ENCODE results near the gene WFIKKN2.
"Not testable (repeated sequence)": the region's sequence is repeated elsewhere in the genome, so short reads cannot be mapped to it uniquely, and the experiment has no call there.

WFIKKN2 gene, protein sequence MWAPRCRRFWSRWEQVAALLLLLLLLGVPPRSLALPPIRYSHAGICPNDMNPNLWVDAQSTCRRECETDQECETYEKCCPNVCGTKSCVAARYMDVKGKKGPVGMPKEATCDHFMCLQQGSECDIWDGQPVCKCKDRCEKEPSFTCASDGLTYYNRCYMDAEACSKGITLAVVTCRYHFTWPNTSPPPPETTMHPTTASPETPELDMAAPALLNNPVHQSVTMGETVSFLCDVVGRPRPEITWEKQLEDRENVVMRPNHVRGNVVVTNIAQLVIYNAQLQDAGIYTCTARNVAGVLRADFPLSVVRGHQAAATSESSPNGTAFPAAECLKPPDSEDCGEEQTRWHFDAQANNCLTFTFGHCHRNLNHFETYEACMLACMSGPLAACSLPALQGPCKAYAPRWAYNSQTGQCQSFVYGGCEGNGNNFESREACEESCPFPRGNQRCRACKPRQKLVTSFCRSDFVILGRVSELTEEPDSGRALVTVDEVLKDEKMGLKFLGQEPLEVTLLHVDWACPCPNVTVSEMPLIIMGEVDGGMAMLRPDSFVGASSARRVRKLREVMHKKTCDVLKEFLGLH

DNA sequence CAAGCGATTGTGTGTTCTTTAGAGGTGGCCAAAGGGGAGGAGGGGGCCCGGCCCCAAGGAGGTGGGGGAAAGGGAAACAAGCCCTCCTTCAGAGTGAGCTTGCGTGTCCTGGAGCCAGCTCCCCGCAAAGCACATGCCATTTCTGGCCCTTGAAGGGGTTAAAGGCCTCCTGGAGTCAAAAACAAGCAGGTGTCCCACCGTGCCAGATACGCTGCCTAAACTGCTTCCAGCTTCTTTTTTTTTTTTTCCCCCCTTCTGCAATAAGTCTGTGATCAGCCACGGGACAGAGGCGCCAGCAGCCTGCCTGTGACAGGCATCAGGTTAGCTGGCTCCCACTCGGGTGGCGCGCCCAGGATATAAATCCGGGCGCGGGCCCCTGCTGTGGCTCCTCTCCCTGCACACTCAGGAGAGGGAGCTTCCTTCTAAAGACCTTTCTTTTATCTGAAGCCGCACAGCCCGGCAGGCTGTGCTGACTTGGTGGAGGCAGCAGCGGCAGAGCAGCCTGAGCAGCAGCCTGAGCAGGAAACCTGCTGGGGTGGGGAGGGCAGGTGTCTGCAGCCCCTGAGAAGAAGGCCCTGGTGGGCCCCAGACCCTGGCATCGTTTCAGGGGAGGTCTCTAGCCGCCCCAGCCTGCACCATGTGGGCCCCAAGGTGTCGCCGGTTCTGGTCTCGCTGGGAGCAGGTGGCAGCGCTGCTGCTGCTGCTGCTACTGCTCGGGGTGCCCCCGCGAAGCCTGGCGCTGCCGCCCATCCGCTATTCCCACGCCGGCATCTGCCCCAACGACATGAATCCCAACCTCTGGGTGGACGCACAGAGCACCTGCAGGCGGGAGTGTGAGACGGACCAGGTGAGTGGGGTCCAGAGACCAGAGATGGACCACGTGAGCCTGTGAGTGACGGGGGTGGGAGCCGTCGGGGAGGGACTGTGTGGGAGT is at the start of gene WFIKKN2:
Gene WFIKKN2, plus strand, starts transcription at position 286 of the 934 bp plus-strand sequence. Its CDS starts 352 bp downstream, at position 638.
- DNase-seq, result no peak

DNA sequence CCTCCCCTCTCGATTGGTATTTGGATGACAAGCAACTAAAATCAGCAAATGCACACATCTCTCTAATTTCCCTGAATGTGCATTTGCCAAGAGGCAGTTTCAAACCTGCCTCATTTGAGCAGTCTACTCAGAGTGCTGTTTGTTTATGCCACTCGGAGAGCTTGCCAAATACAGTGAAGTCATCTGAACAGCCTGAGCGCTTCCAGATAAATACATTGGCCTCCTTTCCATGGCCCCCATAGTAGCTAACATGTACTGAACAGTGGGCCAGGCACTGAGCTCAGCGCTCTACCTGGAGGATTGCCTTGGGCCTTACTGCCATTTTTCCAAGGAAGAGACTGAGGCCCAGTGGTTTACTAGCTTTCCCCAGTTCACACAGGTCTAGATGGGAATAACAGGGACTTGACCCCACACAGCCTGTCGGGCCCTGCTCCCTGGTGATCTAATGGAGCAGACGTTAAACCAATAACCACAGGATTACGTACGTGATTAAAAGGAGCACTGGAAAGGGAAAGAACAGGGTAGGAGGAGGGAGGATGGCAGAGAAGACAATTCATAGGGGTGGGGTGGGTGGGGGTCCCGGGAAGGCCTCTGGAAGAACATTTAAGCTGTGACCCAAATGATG is 49.3 kb upstream of the WFIKKN2 start:
- no peak for DNase-seq

DNA sequence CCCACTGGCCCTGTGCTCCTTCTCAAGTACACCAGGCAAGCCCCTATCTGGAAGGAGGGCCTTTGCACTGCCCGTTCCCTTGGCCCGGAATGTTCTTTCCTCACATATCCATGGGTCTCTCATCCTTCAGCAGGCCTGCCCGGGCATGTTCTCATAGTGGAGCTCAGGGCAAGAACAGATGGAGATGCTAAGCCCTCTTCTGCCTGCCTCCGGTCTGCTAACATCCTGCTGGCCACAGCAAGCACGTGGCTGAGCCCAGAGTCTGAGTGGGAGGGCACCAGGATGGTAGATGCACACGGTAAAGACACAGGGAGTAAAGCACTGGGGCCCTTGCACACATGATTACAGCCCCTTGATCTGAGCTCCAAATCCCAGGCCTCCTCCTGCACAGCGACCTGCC is 48.3 kb upstream of the WFIKKN2 start:
- no peak for DNase-seq

DNA sequence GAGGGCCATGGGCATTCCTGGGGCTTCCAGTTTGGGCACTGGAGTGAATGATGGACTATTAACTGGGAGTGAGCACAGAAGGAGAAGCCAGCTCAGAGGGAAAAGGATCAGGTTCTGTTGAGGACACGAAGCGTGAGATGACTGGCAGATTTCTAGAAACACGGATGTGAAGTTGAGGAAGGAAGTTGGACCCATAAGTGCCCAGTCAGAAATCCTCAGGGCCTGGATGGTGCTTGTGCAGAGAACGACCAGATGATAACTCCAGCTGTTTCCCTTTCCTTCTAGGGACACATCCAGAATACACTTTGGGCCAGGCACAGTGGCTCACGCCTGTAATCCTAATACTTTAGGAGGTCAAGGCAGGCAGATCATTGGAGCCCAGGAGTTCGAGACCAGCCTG is 44.8 kb upstream of the WFIKKN2 start:
- no peak for DNase-seq

DNA sequence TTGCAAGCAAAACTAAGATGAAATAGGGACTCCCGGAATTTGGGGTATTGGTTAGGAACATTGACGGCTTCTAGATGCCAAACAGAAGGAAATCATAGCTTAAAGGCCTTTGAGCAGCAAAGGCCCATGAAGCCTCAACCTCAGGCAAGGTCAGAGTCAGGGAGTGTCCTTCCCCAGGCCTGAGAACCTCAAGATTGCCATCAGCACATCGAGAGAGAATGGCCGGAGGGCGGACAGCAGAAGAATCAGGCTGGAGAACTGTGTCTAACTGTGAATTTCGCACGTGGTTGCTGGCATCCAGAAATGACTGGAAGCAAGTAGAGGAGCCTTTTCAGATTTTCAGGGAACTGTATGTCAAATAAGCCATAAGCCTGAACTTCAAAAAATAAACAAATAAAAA is 43.3 kb upstream of the WFIKKN2 start:
- no peak for DNase-seq

DNA sequence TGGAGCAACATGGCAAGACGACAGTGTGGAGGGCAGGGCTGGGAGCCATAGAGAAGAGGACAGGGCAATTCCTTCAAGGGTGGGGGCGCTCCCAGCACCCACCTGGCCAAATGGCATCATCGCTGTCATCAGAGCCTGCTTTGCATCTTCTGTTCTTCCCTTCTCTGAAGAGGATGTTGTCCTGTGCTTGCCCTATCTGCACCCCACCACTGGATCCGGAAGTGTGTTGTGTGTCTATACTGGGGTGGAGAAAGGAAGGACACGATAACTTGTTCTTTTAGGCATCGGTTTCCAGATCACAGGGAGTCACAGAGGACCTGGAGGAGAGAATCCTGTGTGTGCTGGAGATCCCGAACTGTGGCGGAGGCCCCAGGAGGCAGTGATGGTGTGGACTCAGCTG is 42.4 kb upstream of the WFIKKN2 start:
- DNase-seq, result no peak

DNA sequence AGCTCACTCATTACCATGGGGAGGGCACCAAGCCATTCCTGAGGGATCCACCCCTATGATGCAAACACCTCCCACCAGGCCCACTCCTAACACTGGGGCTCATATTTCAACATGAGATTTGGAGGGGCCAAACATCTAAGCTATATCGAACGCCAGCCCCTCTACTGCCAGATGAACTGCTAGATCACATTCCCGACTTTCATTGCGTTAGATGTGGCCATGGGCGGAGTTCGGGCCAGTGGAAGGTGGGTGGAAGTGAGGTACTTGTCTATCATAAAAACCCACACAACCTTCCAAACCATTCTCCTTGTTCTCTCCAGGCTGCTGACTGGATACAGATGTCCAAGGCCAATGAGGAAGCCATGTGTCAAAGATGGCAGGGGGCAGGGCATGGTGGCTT is 41.0 kb upstream of the WFIKKN2 start:
- no peak for DNase-seq

DNA sequence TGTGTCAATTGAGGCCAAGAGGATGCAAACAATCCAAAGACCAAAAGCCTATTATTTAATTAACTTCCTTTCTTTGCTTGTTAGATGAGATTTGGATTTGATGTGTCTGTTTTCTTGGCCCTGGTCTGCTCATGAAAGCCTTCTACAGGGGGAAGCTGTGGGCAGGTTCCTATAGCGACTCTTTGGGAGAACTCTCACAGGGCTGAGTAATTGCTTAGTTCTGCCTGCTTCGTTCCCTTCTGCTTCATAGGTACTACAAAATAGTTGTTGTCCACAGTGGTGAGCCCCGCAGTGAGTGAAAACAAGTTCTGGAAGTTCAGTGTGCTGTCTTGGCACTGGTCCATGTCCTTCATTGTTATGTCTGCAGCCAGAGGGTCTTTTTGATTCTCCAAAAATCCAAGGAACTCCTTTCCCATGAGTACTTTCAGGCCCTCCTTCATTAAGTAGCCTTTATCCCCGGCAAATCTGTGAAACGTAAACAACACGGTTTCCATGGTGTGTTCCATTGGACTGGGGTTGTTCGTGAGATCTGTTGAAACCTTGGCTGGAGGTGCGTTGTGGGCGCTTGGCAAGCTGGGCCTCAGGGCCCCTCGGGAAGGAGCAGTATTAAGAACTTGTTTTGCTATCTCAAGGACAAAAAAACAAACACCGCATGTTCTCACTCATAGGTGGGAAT is 38.1 kb upstream of the WFIKKN2 start:
- DNase-seq, result no peak

DNA sequence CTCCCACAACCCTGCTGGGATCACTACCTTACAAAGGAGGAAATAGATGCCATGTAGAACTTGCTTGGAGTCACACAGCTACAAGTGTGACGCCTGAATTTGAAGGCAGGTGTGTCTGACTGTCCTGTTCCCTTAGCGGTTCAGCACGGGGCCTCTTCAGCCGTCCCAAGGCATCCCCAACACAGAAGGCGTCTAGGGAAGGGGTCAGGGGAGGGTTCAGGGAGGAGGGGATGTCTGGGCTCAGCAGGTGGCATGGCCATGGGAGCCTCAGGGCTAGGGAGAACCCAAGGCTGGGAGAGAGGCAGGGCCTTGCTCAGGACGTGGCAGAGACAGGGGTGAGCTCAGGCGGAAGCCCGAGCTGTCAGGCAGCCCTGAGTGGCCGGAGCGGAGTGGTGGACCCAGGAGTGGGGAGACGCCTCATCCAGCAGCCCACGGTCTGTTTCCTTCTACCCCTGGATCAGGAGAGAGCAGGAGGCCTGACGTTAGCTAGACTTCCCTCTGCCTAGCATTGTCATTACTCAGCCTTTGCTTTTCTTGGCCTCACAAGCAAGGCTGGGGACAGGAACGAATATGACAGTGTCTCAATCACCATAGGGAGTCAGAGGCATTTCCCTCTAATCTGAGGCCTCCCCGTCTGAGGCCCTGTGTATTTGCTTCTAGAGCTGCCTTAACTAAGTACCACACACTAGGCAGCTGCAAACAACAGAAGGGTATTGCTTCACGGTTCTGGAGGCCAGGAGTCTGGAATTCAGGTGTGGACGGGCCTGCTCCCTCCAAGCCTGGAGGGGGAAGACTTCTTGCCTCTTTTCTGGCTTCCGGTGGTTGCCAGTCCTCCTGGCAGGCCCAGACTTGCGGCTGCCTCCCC is 36.7 kb upstream of the WFIKKN2 start:
- no peak for DNase-seq

DNA sequence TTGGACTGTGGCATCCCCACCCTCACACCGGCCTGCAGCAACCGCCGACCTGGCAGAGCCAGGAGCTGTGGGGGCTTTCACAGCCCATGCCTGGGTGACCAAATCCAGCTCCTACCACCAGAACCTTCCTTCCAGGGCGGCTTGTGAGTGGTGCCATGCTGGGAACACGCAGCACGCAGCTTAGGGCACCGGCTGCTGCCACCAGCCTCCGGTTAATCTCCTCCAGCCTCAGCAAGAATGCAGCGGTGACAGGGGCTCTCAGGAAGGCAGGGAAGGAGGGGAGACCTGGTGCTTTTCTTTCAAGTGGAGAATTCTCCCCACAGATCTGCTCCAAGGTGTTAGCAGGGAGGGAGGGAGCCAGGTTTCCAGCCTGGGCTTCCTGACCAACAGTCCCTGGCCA is 35.8 kb upstream of the WFIKKN2 start:
- no peak for DNase-seq

DNA sequence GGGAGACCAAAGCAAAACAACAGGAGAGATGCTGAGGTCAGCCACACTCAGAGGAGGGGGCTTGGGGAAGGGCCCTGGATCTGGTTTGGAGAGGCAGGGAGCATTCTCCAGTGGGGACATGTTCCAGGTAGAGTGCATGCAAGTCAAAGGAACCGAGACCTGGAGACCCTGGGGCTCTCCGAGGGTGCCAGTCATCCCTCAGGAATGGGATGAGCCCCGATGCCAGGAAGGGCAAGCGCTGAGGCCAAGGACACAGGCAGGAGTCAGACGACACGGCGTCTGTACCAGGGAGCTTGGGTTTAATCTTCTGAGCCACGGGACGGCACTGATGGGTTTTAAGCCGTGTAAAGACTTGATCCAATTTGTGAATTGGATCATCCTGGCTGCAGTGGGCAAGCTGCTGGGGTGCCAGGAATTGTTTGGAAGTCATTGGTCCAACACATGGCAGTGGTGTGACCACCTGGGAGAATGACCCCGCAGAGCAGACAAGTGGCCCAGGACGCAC is 35.1 kb upstream of the WFIKKN2 start:
- DNase-seq, result no peak

DNA sequence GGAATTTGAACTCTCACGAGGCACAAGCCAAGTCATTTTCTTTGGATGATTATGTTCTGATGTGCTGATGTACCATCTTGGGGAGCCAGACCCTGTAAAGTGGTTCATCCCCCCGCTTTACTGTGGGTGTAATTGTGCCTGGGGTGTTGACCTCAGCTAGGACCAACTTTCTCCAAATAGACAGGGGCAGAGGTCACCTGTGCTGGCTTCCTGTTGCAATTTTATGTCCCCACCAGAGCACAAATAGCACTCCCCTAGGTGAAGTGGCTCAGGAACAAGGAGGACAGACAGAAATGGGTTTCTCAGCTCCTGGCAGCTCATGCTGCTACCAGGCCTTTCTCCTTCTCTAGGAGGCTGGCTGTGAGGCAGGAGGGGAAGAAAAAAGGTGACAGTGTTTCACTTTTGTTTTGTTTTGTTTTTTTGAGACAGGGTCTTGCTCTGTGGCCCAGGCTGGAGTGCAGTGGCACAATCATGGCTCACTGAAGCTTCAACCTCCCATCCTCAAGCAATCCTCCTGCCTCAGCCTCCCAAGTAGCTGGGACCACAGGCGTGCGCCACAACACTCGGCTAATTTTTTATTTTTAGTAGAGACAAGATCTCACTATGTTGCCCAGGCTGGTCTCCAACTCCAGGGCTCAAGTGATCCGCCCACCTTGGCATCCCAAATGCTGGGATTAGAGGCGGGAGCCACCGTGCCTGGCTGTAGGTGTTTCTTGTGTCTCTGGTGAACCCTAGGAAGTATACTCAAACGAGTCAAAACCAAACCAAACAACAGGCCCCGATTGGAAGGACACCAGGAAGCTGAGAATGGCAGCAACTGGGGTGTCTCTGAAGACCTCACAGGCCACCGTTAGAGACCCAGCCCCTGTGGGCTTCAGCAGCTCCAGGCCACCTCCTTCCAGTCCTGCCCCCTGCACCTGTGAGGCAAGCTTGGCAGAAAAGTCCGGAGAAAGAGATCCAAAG is 32.5 kb upstream of the WFIKKN2 start:
- no peak for DNase-seq

DNA sequence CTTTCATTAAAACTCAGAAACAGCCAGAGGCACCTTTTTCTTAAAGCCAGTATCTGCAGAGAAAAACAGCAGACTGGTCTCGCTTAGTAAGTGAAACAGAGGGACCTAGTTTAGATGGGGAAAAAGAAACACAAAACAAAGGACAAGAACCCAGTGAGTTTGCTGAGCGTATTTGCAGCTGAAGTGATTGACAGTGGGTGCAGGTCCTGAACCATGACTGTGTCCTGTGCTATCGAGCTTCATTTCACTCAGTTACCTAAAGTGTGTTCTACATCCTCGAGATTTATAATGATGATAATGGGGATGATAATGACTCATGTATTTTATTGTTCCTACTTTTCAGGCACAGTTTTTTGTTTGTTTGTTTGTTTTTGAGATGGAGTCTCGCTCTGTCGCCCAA is 31.7 kb upstream of the WFIKKN2 start:
- DNase-seq, result no peak

DNA sequence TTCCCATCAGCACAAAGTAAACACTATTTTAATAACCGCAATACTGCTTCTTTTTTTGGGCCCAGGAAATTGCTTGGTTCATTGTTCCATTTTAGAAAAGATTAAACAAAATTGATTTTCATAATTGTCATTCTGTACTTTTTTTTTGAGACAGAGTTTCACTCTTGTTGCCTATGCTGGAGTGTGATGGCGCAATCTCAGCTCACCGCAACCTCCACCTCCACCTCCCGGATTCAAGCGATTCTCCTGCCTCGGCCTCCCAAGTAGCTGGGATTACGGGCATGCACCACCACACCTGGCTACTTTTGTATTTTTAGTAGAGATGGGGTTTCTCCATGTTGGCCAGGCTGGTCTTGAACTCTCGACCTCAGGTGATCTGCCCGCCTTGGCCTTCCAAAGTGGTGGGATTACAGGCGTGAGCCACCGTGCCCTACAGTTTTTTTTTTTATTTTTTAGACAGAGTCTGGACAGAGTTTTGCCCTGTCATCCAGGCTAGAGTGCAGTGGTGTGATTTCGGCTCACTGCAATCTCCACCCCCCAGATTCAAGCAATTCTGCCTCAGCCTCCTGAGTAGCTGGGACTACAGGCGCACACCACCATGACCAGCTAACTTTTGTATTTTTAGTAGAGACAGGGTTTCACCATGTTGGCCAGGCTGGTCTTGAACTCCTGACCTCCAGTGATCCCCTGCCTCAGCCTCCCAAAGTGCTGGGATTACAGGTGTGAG is 30.5 kb upstream of the WFIKKN2 start:
- not testable (repeated sequence) for DNase-seq

DNA sequence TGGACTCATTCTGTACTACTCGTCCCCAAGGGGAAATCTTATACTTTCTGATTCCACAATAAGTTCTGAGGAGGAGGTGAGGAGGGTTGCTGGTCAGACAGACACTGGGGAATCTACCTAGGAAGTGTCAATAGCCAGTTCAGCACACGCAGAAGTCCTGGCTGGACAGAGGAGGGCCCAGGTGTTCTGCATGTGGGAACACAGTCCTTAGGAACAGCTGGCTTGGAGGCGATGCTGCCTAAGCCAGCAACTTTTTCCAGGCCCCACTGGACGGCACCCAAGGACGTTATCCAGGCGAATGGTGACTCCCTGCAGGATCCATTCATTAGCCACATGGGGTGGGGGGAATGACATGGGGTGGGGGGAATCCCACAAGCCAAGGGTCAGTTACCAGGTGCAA is 29.9 kb upstream of the WFIKKN2 start:
- DNase-seq, result no peak

DNA sequence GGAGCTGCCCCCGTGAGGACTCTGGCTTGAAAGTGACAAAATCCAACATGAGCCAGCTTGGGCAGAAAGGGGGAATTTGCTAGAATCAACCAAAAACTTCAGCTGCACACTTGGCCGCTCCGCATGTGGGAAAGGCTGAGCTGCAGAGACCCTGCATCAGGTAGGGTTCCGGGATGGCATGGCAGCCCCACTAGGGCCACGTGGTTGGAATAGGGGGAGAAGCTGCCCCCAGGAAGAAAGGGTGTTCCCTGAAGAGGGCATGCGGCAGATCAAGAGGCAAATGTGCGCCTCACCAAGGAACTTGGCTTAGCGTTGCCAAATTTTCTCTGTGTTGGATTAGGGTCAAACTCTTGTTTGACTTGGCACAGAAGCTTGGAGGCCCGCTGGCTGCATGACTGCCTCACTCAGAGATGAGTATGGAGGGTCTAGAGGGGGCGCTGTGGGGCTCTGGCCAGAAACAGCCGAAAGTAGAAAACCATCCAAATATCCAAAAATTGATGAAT is 29.2 kb upstream of the WFIKKN2 start:
- no peak for DNase-seq

DNA sequence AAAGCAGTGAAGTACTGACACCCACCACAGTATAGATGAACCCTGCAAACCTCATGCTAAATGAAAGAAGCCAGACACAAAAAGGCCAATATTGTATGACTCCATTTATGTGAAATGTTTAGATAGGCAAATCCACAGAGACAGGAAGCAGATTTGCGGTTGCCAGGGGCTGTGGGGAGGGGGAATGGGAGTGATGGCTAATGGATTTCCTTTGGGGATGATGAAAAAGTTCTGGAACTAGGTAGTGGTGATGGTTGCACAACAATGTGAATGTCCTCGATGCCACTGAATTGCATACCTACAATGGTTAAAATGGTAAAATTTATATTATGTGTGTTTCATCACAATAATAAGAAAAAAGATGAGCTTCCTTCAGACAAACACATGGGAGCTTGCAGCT is 28.4 kb upstream of the WFIKKN2 start:
- no peak for DNase-seq

DNA sequence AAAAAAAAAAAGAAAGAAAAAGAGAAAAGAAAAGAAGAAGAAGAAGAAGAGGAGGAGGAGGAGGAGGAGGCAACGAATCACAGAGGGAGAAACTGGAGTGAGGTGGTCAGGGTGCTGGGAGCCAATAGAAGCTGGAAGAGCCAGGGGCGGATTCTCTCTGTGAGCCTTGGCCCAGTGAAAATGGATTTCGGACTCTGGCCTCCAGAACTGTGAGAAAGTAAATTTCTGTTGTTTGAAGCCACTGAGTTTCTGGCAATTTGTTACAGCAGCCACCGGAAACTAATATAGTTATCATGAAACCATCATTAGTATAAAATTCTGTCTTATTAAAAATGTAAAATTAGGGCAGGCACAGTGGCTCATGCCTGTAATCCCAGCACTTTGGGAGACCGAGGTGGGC is 27.7 kb upstream of the WFIKKN2 start:
- DNase-seq, result no peak

DNA sequence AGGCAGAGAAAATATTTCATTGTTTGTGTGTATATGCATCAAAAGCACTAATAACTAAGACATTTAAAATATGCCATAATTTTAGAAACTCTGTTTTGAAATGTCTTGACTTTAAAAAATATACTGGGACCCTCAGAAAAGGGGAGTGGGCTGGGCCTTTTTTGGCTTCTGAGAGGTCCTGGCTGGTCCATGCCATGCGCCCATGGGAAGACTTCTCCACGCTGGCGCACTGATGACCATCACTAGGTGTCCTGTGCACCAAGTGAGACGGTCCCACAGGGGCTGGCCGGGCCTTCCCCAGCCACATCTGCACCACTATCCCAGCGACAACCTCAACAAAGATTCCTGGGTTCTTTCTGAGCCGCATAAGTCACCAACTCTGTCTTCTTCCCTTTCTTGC is 27.0 kb upstream of the WFIKKN2 start:
- no peak for DNase-seq
